Fibroblast of lung (primary cell): Measurements from ENCODE around the gene CCDC102A. TPM values are rescaled to one million over a fixed set of nuclear protein-coding genes. Genes with fewer than 3 reads are reported as not detected.
A peak's percentile ranks its signal among the peaks of the same experiment; 100 is the strongest.

ENCODE experiments used
- DNase-seq, 2 donors: peaks; one replicate each; pipeline versions ENCODE4 v3.0.0 to v3.0.0-alpha.2; 2010; ENCODE audit warnings: low read depth in 2 of 2
- H2AFZ ChIP-seq: 2 replicates; pipeline ENCODE4 v1.5.1; 2012; ENCODE audit warnings: low read length, control low read depth, inconsistent platforms
- H3K27ac ChIP-seq: 2 replicates; pipeline ENCODE4 v1.5.1; 2011; ENCODE audit warnings: low read length, control low read depth; ENCODE audit not compliant: insufficient read depth
- H3K27me3 ChIP-seq: 2 replicates; pipeline ENCODE4 v1.5.1; 2011; ENCODE audit warnings: mild to moderate bottlenecking, low read length; ENCODE audit not compliant: control insufficient read depth, insufficient read depth
- H3K36me3 ChIP-seq: 2 replicates; pipeline ENCODE4 v1.5.1; 2011; ENCODE audit warnings: low read length; ENCODE audit not compliant: control insufficient read depth, insufficient read depth
- H3K4me1 ChIP-seq: 2 replicates; pipeline ENCODE4 v1.5.1; 2011; ENCODE audit warnings: low read length; ENCODE audit not compliant: control insufficient read depth, insufficient read depth; ENCODE audit errors: extremely low read depth
- H3K4me2 ChIP-seq: 2 replicates; pipeline ENCODE4 v1.5.1; 2011; ENCODE audit warnings: low read length, control low read depth; ENCODE audit not compliant: insufficient read depth; ENCODE audit errors: extremely low read depth
- H3K4me3 ChIP-seq, 4 experiments: fragments of 200-600 bp in 1 of 4; sonication (generic) in 1 of 4; replicated peaks in 1 of 4; 2 replicates each; pipeline ENCODE4 v1.5.1; 2011 to 2016; ENCODE audit warnings: low read length in 4 of 4, low read depth in 3 of 4, mild to moderate bottlenecking in 3 of 4, control low read depth in 2 of 4, inconsistent platforms in 1 of 4, mixed read lengths in 1 of 4; ENCODE audit not compliant: insufficient read depth in 1 of 4; ENCODE audit errors: control extremely low read depth in 1 of 4
- H3K79me2 ChIP-seq: 2 replicates; pipeline ENCODE4 v1.5.1; 2012; ENCODE audit warnings: mild to moderate bottlenecking, low read length, inconsistent platforms; ENCODE audit not compliant: control insufficient read depth, insufficient read depth
- H3K9ac ChIP-seq: 2 replicates; pipeline ENCODE4 v1.5.1; 2011; ENCODE audit warnings: mild to moderate bottlenecking, low read length, control low read depth; ENCODE audit not compliant: insufficient read depth
- H3K9me3 ChIP-seq: 2 replicates; pipeline ENCODE4 v1.5.1; 2012; ENCODE audit warnings: low read depth, low read length; ENCODE audit not compliant: control insufficient read depth, insufficient read depth
- H4K20me1 ChIP-seq: 2 replicates; pipeline ENCODE4 v1.5.1; 2011; ENCODE audit warnings: low read length; ENCODE audit not compliant: control insufficient read depth, insufficient read depth; ENCODE audit errors: extremely low read depth
- EZH2 ChIP-seq: IDR thresholded peaks from 2 replicates; pipeline ENCODE4 v1.5.1; 2012; ENCODE audit warnings: low read length, control low read depth, mild to moderate bottlenecking; ENCODE audit errors: missing control alignments
- polyA plus RNA-seq, 2 donors: library from polyadenylated mRNA; depleted of rRNA in 1 of 2; stranded (reverse) in 1 of 2; unstranded in 1 of 2; fragments of >200 nt; gene quantifications; 2 replicates each; pipeline ENCODE4 v1.2.1, GENCODE V29; 2011 to 2012; ENCODE audit warnings: missing spikeins in 1 of 2
- total RNA-seq: library from RNA; depleted of rRNA; stranded (reverse); fragments of >200 nt; gene quantifications from 2 replicates; pipeline ENCODE4 v1.2.1, GENCODE V29; 2014
- TF ChIP-seq, protein P1 (sequence below), 2 donors: IDR thresholded peaks in 1 of 2; conservative IDR thresholded peaks in 1 of 2; 1 replicate in 1 of 2; 2 replicates in 1 of 2; pipeline ENCODE4 v1.5.1; 2011 to 2012; ENCODE audit warnings: low read length in 2 of 2, control low read depth in 1 of 2, inconsistent platforms in 1 of 2, low read depth in 1 of 2, mild to moderate bottlenecking in 1 of 2

The CCDC102A gene
- total and polyA plus RNA-seq, 2 donors (not counting 1 experiment from before 2014, with no cell fraction given): 7.1 to 16.7 TPM

DNA sequence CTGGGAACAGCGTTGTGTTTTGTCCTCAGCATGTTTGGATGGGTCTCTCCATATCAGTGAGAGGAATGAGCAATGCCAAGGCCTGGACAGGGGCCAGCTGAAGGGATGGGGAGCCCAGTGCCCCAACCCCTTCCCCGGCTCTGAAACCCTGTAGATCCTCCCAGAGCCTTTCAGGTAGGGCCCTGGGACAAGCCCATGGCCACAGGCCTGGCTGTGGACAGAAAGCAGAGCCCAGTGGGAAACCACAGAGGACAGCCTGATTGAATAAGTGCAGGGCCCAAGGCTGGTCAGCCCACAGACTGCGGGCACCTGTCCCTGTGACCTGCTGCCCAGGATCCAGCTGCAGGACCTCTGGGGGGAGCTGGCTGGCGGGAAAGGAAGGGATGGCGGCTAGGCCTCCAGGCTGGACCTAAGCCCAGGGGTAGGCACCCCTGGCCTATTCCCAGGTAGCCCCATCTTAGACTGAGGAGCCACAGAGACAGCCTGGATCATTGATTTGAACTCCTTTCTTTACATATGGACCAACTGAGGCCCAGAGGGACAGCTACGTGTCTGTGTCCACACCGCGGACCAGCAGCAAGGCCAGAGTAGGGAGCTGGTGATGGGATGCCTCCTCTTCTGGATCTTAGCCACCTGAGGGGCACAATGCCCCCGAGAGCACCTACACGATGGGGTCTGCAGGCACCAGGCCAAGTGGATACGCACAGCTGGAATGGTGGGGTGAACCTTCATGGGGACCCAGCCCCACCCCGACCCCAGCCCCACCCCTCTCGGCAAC lies 1.3 kb downstream of the CCDC102A start:
- Histone ChIP-seq H3K4me2 (peak overlapping the region; percentile 80), H3K4me3 (peak overlapping the region; percentile 83 to 91 (median 88)), H3K4me1 (peaks cover 15% of the 10 kb centered on the region), H3K9me3 (no peaks in the 10 kb centered on the region), H2AFZ (no peak overlapping the region), H3K27me3 (no peaks in the 10 kb centered on the region), H4K20me1 (no peaks in the 10 kb centered on the region), H3K27ac (no peak overlapping the region), H3K79me2 (no peaks in the 10 kb centered on the region), H3K9ac (no peak overlapping the region), H3K36me3 (no peaks in the 10 kb centered on the region)
- no peak for DNase-seq
- TF ChIP-seq, protein P1, sequence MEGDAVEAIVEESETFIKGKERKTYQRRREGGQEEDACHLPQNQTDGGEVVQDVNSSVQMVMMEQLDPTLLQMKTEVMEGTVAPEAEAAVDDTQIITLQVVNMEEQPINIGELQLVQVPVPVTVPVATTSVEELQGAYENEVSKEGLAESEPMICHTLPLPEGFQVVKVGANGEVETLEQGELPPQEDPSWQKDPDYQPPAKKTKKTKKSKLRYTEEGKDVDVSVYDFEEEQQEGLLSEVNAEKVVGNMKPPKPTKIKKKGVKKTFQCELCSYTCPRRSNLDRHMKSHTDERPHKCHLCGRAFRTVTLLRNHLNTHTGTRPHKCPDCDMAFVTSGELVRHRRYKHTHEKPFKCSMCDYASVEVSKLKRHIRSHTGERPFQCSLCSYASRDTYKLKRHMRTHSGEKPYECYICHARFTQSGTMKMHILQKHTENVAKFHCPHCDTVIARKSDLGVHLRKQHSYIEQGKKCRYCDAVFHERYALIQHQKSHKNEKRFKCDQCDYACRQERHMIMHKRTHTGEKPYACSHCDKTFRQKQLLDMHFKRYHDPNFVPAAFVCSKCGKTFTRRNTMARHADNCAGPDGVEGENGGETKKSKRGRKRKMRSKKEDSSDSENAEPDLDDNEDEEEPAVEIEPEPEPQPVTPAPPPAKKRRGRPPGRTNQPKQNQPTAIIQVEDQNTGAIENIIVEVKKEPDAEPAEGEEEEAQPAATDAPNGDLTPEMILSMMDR (conservative IDR thresholded peaks at IDR 0.05 in 1 of 2, IDR thresholded peaks at IDR 0.05 in 1 of 2; ENCODE audit: low read depth in 1 of 2, low read length in 2 of 2): no peak
- TF ChIP-seq EZH2: no peak

DNA sequence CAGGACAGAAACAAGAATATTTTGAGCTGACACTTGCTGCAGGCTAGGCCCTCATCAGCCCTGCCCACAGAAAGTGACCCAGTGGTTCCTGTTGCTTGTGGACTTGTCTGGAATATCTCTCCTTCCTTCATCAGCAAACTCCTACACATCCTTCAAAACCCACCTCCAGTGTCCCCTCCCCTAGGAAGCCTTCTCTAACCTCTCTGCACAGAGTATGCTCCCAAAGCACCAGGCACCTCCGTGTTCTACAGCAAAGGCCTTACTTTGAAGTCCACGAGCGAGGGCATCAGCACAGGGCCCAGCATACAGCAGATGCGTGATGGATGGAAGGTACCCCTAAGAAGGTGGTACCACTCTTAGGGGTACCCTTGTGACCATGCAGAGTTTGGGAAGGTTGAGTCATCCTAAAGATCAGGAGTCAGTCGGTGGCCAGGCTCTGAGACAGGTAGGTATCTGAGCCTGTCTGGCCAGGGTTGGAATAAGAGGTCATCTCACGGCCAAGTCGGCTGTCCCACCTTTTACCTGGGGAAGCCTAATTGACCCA lies 2.0 kb downstream of the CCDC102A start:
- Histone ChIP-seq H2AFZ (no peak overlapping the region), H3K4me3 (no peak overlapping the region), H3K9me3 (no peaks in the 10 kb centered on the region), H3K27me3 (no peaks in the 10 kb centered on the region), H3K36me3 (no peaks in the 10 kb centered on the region), H3K4me1 (peaks cover 15% of the 10 kb centered on the region), H3K9ac (no peak overlapping the region), H3K27ac (no peak overlapping the region), H3K79me2 (no peaks in the 10 kb centered on the region), H4K20me1 (no peaks in the 10 kb centered on the region), H3K4me2 (no peak overlapping the region)
- no peak for TF ChIP-seq EZH2
- TF ChIP-seq, protein P1 (conservative IDR thresholded peaks at IDR 0.05 in 1 of 2, IDR thresholded peaks at IDR 0.05 in 1 of 2; ENCODE audit: low read depth in 1 of 2, low read length in 2 of 2): no peak
- DNase-seq: no peak

DNA sequence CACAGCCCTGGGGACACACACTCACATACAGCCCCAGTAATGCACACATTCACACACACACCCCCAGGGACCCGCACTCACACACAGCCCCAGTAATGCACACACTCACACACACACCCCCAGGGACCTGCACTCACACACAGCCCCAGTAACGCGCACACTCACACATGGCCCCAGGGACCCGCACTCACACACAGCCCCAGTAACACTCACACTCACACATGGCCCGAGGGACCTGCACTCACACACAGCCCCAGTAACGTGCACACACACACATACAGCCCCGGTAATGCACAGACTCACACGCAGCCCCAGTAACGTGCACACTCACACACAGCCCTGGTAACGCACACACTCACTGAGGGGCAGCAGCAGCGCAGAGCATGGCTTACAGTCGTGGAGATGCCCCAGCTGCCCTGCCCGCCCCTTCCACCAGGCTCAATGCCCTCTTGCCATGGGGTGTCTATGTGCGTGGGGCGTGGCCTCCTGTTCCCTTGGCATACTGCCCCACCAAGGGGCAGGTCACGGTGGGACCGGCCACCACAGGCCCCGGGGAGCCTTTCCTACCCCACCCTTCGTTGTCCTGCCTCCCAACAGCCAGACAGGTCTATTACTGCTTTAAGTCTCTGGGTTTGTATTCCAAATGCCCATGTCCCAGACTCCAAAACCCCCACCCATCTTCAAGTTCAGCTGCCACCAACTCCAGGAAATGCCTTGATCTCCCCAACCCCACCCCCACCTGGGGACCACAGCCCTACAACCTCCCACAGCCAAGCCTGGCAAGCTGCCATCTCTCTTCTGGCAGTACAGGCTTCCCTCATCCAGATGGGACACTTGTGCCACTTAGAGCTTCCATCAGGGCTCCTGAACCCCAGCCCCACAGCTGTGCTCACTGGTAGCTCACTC lies 2.7 kb downstream of the CCDC102A start:
- H3K4me3 ChIP-seq: no peak overlapping the region
- TF ChIP-seq, protein P1 (conservative IDR thresholded peaks at IDR 0.05 in 1 of 2, IDR thresholded peaks at IDR 0.05 in 1 of 2; ENCODE audit: low read depth in 1 of 2, low read length in 2 of 2): no peak
- no peak for TF ChIP-seq EZH2
- H2AFZ ChIP-seq: no peak overlapping the region
- peaks cover 15% of the 10 kb centered on the region for H3K4me1 ChIP-seq
- no peaks in the 10 kb centered on the region for H3K79me2 ChIP-seq
- H3K36me3 ChIP-seq: no peaks in the 10 kb centered on the region
- no peaks in the 10 kb centered on the region for H3K27me3 ChIP-seq
- no peaks in the 10 kb centered on the region for H3K9me3 ChIP-seq
- H3K4me2 ChIP-seq: no peak overlapping the region
- no peaks in the 10 kb centered on the region for H4K20me1 ChIP-seq
- no peak overlapping the region for H3K27ac ChIP-seq
- no peak for DNase-seq
- H3K9ac ChIP-seq: no peak overlapping the region
